RPMI8226 (cell line): ENCODE measurements around the gene LRRN2.

Experiments
- DNase-seq: peaks from one replicate; pipeline ENCODE4 v3.0.0-alpha.2; 2015

The LRRN2 gene

DNA sequence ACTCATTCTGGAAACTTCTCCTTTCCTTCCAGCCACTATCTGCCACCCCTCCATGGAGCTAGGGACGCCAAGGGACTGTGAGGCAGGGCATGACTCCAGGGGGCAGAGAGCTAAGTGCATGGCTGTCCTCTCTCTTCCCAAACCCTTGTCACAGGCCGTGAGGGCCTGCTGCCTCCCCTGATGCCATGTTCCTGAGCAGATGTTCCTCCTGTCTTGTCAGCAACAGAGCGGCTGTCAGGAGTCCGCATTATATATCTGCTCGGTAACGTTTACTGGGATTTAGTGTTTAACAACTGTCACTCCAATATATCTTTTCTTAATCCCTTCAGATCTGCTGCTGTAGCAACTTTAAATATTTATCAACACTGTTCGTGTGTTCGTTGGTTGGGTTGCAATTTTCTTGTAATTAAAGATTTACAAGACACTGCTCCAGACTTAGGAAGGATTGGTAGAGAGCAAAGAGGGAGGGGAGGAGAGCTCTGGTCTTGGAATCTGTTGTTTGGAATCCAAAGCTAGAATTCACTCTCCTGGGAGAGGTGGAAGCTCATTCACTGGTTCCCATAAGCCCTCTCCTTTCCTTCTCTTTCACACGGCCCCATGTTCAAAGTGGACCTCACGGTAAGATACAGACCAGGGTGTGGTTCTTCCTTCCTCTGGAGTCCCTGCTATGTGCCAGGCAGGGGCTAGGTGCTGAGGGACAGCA is 93.1 kb downstream of the LRRN2 start:
- no peak for DNase-seq

DNA sequence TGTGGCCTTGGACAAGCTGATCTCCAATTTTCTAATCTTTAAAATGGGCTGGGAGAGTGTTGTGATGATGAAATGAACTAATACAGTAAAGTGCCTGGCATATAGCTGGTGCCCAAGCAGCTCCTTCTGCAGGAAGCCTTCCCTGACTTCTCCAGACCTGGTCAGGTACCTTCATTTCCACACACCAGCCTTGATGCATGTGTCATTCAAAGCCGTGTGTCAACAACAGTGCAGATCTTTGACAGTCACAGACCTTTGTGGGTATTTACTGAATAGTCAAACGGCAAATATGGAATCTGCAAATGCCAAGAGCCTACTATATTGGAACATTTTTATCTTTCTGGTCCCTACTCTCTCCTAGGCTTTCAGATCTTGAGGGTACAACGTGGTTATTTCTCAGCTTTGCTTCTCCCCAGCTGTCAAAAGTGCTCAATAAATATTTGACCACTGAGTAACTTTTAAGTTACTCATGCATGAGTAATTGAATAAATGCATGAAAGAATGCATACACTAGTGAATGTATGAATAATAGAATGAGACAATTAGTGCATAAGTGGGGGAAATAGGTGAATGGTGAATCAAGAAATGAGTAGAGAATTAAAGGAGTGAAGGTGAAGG is 94.0 kb downstream of the LRRN2 start:
- DNase-seq, result no peak

DNA sequence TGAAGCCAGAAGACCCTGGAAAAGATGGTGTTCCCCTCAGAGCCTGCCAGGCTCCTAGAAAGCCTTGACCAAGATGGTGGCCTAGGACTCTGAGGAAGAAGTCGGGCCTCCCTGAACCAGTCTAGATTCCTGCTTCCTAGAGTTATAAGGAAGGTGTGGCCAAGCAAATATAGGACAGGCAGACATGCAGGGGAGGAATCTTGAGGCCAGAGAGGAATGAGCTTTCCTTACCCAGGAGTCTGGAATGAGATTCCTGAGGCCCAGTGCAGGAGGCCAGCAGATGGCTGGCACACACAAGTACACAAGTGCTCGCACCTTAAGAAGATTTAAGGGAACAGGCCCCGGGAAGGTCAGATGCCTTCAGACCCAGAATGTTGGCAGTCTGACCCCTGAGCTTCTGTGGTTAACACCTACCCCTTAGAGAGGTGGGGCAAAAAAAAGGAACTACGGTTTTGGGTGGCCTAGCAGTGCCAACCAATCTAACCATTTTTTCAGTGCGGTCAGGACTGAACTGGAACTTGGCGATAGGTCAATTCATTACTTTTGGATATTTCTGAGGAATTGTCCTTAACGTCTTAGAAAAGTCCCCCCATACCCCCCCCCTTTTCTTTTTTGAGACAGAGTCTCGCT is 96.0 kb downstream of the LRRN2 start:
- DNase-seq, result no peak

DNA sequence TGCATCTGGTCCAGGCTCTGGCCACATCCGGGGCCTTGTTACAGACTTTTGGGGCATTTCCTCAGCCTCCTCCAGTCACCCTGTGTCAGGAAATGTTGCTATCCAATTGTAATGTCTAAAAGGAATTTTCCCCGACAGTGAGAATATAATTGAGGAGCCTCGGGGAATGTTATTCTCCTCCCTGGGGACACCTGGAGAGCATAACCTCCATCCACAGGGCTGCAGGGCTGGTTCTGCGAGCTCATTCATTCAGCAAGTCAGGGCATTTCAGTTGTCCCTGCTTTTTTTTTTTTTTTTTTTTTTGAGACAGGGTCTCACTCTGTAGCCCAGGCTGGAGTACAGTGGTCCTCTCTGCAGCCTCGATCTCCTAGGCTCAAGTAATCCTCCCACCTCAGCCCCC is 96.7 kb downstream of the LRRN2 start:
- no peak for DNase-seq

DNA sequence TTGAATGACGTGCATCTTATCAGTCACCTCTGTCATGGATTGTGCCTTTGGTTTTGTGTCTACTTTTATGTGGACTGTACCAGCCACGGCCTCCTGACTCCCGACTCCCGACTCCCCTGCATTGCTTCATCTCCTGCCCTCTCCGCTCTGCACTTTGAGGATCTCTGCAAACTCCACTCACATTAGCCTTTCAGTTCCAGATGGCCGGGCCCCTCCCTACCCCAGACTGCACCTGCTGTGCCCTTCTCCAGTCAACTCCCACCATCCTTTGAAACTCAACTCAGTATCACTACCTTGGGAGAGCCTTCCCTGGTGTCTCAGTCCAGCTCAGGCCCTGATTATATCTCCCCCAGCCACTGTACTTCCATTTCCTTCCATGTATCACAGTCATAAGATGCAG is 97.9 kb downstream of the LRRN2 start:
- DNase-seq, result no peak

DNA sequence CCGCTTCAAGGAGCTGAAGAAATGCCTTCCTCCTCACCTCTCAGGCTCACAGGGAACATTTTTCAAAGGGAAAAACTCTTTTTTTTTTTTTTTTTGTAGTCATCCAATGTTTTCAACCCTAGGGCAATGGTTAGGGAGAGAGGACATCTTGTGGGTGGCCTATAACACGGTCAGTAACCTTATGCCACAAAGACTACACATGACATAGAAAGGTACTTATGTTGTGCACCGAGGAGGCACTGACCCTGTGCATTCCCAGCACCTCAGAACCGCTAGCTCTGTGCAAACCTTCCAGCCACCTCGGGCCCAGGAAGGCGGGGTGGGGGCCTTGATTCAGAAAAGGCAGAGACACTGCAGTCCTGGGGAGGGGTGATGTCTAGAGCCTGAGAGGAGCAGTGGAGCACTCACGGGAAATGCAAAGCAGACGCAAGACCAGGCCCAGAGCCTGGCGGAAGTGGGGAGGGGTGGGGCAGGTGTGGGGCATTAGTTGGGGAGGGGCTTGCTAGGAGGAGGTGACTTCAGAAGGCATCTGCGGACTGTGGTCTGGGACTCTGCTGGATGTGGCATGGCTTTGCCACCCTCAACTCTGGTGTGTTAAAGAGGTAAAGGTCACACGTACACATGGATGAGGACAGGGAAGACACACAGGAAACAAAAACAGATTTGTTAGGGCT is 100.7 kb downstream of the LRRN2 start:
- no peak for DNase-seq

DNA sequence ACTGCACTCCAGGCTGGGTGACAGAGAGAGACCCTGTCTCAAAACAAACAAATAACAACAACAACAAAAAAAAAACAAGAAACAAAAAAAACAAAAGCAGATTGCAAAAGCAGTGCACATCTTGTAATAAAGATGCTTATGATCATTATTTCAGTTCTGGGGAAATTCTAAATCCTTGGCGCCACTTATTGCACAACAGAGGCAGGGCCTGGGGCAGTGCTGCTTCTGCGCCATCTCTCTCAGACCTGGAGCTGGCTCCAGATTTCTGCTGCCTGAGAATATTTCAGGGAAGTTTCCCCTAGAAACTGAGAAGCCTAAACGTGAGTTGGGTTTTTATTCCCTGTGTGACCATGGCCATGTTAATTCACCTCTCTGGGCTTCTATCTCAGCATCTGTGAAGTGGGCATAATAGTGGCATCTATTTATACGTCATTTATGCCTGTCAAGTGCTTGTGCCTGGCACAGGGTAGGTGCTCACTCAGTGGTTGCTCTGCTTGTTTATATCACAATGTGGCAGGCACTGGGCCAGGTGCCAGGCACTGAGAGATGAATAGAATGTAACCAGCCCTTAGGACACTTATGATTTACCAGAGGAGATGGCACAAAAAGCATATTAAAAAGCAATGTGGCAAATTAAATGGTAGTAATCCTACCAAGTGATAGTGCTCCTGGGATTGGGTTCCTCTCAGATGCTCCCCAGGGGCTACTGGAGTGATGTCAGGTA is 101.5 kb downstream of the LRRN2 start:
- peak; percentile 30 for DNase-seq

DNA sequence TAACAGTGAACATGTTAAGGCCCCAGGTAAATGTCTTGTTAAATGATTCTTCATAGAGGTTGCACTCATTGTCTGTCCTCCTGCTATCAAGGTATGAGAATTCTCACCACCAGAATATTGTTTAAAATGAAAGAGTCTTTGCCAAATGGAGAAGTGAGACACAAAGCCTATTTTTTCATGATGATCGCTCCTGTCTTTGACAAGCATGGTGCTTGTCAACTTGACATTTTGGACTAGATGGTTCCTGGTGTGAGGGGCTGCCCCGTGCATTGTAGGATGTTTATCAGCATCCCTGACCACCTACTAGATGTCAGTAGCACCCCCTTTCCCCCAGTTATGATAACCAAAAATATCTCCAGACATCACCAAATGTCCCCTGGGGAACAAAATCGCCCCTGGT is 103.8 kb downstream of the LRRN2 start:
- no peak for DNase-seq

DNA sequence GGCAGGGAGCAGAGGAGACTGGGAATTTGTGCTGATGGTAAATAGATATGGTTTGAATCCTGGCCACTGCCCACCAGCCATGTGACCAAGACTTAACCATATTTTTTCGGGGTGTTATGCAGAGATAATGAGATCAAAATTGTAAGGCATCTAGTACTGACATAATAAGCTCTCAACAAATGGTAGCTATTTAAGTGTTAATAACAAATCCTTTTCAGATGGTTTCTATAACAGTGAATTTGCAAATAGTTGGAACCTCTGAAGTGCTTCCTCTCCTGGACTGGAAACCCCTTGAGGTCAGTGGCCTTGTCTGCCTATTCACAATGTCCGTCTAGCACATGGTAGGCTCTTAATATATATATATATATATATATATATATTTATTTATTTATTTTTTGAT is 104.7 kb downstream of the LRRN2 start:
- DNase-seq, result no peak

DNA sequence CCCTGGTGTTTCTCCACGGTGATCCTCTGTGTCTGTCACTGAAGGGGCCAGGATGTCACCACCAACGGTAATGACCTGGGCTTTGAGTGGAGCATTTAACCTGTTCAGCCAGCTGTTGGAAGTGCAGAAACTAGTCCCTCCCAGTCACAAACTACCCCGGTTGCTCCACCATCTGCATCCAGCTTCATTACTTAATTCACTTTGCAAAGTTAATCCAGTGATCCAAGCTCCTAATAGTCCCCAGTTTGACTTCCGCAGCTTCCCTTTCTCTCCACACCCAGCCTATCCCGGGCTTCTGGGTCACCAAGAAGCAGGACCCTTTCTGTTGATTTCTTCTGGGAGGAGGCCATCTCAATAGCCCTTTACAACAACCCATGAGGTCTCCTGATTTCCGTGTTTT is 105.9 kb downstream of the LRRN2 start:
- no peak for DNase-seq

DNA sequence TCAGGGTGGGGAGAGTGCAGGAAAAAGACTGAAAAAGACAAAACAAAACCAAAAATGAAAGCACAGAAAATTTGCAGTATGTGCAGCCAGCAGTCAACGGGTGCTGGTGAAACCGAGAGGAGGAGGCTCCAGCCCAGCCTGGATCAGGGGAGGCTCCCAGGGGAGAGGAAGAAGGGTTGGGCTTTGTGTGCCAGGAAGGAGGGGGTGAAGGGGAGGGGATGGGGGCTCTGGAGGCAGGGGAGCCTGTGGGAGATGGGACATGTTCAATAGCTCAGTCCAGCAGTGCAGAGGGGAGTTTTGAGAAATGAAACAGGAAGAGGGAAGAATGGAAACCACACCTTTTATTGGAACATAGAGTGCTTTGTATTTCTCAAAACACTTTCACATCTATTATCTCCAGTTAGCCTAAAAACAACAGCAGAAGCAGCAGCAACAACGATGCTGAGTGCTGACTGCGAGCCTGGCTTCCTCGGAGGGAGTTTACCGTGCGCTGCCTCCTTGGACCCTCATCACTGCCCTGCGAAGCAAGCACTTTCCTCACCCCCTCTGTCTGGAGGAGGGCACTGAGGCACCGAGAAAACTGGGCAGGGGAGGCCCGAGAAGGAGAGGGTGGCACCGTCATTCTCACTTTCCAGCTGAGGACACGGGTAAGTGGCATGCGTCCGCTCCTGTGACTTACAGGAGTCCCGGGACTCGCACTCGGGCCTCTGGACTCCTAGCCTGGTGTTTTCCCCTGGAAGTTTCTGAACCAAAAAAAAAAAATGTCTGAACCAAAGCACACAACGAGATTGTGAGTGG is 106.5 kb downstream of the LRRN2 start:
- DNase-seq, result peak; percentile 82

DNA sequence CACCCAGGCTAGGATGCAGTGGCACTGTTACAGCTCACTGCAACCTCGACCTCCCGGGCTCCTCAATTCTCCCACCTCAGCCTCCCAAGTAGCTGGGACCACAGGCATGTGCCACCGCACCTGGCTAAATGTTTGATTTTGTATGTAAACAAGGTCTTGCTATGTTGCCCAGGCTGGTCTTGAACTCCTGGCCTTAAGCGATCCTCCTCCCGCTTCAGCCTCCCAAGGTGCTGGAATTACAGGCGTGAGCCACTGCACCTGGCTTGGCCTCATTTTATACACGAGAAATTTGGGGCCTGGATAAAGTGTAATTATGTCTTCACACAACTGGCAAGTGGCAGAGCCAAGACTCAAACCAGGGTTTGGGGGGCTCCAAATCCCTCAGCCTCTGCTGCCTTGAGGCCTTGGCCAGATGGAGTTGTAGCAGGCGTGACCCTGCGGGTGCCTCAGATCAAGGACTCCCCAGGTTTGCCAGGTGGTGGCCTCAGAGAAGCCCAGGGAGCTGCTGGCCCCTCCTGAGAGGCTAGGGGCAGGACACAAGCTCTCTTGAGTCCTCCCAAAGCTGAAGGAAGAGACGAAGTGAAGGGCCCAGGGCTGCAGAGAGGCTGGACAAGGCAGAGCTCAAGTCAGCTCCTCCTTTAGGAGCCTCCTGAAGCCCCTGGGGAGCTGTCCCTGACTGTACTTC is 107.6 kb downstream of the LRRN2 start:
- DNase-seq, result peak; percentile 28

DNA sequence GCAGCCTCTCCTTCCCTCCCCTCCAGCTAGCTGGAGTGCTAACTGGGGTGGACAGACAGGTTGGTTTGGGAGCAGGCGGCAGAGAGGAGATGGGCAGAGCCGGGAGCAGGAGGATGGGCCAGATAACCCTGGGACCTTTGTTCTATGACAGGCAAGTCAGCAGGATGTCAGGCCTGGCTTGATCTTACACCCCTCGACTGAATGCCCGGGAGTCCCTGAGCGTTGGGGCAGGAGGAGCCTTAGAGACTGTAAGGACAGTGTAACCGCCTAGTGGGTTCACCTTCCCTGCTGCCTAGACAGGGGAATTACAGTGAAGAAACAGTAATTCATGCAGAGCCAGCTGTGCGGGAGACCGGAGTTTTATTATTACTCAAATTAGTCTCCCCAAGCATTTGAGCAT is 109.1 kb downstream of the LRRN2 start:
- DNase-seq, result no peak

DNA sequence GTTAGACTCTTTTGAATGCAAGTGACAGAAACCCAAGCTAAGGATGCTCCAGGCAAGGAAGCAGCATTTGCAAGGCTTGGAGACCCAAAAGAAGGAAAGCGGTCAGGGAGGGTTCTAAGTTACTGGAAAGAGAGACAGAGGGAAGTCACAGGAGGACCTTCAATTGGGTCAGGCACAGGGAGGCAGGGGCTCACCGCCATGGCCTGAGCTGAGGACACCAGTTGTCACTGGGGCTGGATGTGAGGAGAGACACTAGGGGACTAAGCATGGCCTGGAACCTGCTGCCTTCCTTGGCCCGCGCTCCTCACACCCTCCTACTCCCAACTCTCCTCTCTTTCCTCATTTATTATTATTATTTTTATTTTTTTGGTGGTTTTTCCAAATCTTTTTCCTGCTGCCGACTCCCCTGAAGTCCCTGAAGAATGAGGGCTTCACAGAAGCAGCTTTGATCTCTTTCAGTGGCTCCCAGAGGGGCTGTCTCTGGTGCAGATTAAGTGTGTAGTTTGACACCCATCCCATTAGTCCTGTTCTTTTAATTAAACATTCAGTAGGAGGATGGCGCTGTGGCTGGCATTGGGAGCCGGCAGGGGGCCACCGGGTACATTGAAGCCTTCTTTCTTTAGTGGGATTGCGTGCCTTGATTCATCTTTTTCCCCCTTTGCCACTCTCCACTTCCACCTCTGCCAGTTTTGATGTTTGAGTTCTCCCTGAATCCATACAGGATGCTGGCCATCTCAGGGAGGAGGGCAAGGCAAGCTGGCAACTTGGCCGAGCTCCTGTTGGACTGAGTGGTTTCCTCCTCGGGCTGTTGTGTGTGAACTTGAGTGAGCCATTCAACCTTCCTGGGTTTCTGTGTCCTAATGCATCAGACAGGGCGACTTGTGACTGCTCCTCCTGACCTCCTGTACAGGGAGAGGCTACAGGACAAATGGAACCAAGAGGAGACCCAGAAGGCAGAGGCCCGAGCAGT is 110.0 kb downstream of the LRRN2 start:
- DNase-seq, result no peak

DNA sequence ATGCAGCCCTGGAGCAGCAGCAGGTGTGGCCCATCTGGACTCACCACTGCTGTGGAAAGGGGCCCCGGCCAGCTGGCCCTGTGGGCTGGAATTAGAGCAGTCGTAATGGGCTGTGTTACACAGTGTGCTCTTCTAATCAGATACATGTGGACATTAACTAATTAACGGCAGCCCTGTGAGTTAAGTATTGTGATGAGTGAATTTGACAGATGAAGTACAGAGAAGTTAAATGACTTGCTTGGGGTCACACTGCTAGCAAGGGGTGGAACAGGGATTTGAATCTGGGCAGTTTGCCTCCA is 110.7 kb downstream of the LRRN2 start:
- DNase-seq, result no peak

DNA sequence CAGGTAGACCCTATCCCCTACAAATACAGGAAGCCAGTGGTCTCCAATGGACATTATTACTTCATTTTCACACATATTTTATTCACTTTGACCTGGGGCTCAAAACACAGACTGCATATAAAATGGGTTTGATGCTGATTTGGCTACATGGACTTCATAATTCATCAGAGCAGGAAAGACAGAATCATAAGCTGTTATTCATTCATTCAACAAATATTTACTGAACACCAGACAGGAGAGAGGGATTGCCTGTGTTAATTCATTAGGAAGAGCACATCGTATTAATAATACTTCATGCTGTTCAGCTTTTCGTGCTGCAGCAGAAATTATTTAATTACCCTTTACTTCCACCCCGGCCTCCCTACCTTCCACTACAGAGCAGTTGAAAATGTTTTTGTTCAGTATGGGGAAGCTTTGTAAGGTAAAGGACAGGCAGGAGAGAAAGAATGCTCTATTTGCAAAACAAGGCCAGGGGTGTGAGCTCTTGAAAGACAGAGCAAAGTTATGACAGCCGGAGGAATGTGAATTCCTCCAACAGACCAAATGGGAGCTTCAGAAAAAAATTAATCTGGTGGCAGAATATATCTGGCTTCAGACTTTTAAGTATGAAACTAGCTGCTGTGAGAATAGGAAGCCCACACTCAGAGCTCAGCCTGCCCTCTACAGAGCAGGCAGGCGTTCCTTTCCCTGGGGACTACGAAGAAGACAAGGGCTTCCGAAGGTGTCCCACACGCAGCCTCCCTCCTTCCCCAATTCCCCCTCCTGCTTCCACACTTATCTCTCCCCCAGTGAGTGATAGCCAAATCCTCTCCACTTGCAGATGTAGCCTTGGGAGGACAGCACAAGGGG is 111.3 kb downstream of the LRRN2 start:
- no peak for DNase-seq

DNA sequence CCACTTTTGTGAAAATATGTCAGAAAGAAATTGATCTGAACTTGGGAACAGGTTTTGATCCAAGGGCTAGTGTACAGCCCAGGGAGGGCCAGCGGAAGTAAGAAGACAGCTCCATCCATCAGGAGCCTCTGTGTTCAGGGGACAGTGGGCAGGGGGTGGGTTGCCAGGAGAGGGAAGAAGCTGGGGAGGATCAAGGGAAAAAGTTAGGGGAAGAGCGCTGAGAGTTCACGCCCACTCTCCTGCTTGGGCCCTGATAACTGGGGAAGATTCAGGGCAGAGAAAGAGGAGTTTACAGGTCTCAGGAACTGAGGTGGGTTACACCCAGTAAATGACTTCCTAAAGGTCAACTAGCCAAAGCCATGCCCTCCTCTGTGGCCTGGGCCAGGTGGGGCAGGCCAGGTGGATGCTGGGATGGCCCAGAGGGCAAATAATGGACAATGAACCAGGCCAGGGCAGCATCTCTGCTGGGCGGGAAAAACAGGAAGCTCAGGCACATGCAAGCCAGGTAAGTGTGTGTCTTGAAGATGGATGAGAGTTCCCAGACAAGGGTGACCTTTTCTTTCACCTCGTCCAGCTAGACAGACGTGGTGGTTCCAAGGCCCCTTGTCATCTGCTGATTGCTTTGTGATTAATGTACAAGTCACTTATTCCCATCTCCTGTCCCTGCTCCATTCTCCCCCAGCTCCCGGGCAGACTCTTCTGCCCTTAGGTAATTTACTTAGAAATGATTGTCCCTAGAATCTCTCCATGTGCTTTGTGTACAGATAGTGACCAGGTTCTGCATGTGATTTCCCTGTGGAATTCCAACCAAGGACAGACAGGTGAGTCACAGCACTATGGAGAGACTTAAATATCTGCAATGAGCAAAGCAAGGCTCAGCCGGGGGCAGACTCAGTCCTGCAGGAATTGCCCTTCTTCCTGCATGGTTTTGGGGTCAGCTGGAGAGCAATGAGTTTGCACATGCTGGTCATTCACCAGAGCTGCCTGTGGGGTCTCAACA is 112.3 kb downstream of the LRRN2 start:
- no peak for DNase-seq

DNA sequence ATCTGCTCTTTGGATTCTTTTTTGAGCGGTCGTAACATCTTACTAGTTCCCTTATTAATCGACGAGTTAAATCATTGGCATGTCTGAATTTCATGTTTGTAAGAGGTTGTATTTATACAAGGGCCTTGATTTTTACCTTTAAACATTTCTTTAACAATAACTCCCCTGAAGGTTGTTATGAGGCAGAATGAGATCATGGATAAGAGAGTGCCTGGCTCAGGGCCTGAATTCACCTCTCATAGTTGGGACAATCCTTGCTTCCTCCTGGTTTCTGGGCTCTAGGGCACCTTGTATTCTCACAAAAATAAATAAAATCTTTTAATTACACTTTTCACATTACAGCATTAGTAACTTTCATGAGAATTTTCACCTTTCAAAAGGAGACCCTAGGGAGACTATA is 113.9 kb downstream of the LRRN2 start:
- no peak for DNase-seq

DNA sequence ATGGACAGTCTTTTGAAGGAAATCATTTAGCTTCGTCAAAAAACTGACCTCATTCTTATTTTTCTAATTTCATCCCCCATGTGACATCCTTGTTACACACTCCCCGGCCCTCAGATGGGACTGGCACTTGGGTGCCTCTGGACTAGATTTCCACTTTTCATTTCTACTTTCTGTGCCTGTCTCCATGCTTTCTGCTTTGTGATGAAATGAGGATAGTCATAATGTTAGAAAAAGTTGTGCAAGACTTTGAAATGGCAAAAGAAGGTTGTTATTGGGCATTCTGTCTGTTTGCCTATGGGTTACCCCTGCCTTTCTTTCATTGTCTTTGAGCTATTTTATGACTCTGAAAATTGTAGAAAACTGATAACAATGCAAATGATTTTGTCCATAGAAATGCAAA is 114.4 kb downstream of the LRRN2 start:
- DNase-seq, result no peak
